Mucosa of rectum (tissue), 2 donors: Measurements from ENCODE around the gene IGFALS.

Source experiments
- H3K27ac ChIP-seq, 2 donors: one replicate each; pipeline ENCODE4 v1.7.0; 2013; ENCODE audit warnings: inconsistent platforms in 2 of 2, low read depth in 2 of 2, low read length in 2 of 2
- H3K27me3 ChIP-seq, 2 donors: one replicate each; pipeline ENCODE4 v1.7.0; 2013; ENCODE audit warnings: low read length in 2 of 2; ENCODE audit not compliant: control insufficient read depth in 2 of 2, insufficient read depth in 2 of 2
- H3K36me3 ChIP-seq, 2 donors: one replicate each; pipeline ENCODE4 v1.7.0; 2013; ENCODE audit warnings: low read length in 2 of 2; ENCODE audit not compliant: control insufficient read depth in 2 of 2, insufficient read depth in 2 of 2
- H3K4me1 ChIP-seq, 2 donors: one replicate each; pipeline ENCODE4 v1.7.0; 2013; ENCODE audit warnings: low read length in 2 of 2, mild to moderate bottlenecking in 1 of 2; ENCODE audit not compliant: control insufficient read depth in 2 of 2, insufficient read depth in 2 of 2
- H3K4me3 ChIP-seq, 2 donors: one replicate each; pipeline ENCODE4 v1.7.0; 2013; ENCODE audit warnings: low read length in 2 of 2
- H3K9ac ChIP-seq, 2 donors: one replicate each; pipeline ENCODE4 v1.7.0; 2013; ENCODE audit warnings: low read length in 2 of 2, low read depth in 1 of 2, mild to moderate bottlenecking in 1 of 2
- H3K9me3 ChIP-seq, 2 donors: one replicate each; pipeline ENCODE4 v1.7.0; 2013; ENCODE audit warnings: low read length in 2 of 2; ENCODE audit not compliant: control insufficient read depth in 2 of 2
- donor health status: healthy.
- donor health status: Normal muscosa, but diverticular disease.

Gene IGFALS

DNA sequence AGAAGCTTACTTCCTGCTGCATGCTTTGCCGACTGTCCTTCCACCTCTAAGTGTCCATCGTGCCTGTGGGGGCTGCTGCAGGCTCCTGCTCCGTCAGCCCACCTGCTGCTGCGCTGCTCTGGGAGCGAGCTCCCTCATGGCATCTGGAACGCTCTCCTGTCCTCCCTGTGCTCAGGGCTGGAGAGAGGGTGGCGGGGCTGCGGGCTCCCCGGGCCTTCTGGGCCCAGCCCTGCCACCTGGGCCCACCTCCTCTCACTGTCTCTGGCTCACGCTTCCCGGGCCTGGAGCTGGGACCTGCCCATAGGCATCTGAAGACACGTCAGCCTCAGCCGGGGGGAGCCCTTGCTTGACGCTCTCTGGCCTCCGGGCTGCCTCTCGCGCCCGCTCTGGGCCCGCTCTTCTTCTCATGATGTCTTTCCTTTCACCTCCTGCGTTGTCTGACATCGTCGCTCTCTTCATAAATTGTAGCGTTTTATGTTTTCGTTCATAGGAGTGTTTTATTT lies 49.1 kb downstream of the IGFALS start:
- no peaks in the 10 kb centered on the region for H3K27me3 ChIP-seq
- H3K4me3 ChIP-seq, result no peak overlapping the region
- H3K27ac ChIP-seq, result no peak overlapping the region
- no peak overlapping the region for H3K9ac ChIP-seq
- no peaks in the 10 kb centered on the region for H3K9me3 ChIP-seq
- peaks cover 45 to 53% of the 10 kb centered on the region in 2 donors for H3K36me3 ChIP-seq
- H3K4me1 ChIP-seq, result no peaks in the 10 kb centered on the region

DNA sequence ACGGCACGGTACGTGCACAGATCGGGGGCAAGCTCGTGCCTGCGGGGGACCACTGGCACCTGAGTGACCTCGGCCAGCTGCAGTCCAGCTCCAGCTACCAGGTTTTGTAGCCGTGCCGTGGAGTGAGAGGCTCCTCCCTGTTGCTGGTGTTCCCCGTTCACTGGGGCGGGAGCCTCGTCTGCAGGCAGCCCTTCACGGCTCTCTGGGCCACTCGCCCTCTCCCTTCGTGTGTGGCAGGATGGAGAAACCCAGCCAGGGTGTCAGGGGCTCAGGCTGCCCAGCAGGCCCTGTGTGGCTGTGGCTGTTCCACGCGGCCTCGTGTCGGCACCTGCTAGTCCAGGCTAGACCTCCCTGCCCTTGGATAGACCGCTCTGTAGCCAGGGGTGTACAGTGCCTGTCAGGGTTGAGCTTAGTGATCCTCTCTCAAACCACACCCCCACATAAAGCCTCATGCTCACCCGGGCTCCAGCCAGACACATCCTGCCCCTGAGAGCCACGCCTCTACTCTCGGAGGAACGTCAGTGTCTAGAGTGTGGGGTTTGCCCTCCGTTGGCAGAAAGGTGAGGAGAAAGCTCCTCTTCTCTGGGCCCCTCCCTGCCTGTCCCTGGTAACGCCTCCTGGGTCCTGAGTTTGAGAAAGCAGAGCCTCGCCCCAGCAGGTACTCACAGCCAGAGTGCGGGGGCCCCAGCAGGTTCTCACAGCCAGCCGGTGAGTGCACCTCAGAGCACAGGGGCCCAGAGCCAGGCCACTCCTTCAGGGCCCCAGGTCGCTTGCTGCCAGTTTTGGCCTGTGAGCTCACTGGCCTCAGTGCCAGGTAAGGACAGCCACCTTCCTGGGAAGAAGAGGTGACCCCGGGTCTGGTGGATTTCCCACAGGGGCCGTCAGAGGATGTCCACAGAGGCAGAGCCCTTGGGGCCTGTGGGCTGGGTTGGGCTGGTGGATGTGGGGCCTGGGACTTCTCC lies 49.8 kb downstream of the IGFALS start:
- no peaks in the 10 kb centered on the region for H3K9me3 ChIP-seq
- H3K27me3 ChIP-seq, result no peaks in the 10 kb centered on the region
- no peak overlapping the region for H3K4me3 ChIP-seq
- peaks cover 38 to 46% of the 10 kb centered on the region in 2 donors for H3K36me3 ChIP-seq
- H3K9ac ChIP-seq, result no peak overlapping the region
- no peaks in the 10 kb centered on the region for H3K4me1 ChIP-seq
- H3K27ac ChIP-seq, result no peak overlapping the region

DNA sequence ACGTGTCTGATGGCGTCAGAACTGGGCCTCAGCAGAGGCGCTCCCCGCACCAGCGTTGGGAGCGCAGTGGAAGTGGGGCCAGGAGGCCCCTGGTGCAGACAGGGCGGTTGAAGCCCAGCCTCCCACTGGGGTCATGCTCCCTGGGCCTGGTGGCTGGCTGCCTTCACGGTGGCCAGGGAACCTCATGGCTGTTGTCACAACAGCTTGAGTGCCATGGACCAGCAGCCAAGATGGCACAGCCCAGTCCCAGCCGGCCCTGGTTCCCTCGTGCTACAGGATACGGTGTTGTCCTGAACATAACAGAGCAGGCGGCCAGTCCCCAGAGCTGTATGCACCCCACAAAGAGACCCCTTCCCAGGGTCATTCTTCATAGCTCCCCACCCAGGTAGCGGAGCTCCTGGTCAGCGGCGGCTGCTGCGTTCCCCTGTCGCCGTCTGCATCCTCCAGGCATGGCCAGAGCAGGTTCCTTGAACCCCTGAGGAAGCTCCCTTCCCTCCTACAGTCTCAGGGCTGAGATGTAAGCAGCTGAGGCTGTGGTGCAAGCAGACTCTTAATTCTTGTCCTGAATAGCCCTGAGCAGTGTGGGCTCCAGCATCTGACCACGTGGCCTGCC lies 51.8 kb downstream of the IGFALS start:
- Histone ChIP-seq H3K36me3 (peaks cover 19 to 30% of the 10 kb centered on the region in 2 donors), H3K4me3 (no peak overlapping the region), H3K27me3 (no peaks in the 10 kb centered on the region), H3K9ac (no peak overlapping the region), H3K9me3 (no peaks in the 10 kb centered on the region), H3K27ac (no peak overlapping the region), H3K4me1 (no peaks in the 10 kb centered on the region)

DNA sequence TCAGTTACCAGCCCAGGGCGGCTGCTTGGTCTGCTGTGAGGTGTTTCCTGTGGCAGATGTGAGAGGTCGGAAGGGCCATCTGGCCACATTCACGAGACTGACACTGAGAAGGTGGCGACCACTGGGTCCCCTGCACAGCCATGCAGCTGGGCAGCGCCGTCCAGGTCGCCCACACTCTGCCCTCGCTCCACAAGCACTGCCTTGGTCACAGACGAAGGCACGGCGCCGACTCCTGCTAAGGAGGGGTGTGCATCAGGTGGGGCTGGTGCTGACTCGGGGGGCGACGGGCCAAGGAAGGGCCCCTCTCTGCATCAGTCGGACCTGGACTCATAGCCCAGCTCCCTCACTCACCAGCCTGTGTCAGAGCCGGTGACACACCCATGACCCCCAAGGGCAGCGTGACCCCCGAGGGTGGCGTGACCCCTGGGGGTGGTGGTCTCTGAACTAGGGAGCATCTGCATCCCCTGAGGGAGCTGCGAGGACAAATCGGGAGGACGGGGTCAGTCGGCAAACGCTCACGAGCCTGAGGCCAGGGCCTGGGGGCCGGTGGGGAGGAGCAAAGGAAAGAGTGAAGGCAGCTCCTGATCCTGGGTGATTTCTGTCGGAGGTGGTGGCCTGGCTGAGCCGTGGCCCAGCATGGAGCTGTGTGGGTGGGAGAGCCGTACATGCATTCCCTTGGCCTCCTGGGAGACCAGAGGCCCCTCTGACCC lies 52.6 kb downstream of the IGFALS start:
- Histone ChIP-seq H3K4me1 (no peaks in the 10 kb centered on the region), H3K4me3 (no peak overlapping the region), H3K9me3 (no peaks in the 10 kb centered on the region), H3K9ac (no peak overlapping the region), H3K27me3 (no peaks in the 10 kb centered on the region), H3K36me3 (peaks cover 18 to 30% of the 10 kb centered on the region in 2 donors), H3K27ac (no peak overlapping the region)
